Eye (tissue), 1 donor: ENCODE measurements around the gene PTPN7.
"Not testable (repeated sequence)": the region's sequence is repeated elsewhere in the genome, so short reads cannot be mapped to it uniquely, and the experiment has no call there.

ENCODE experiments used
- DNase-seq: peaks from one replicate; pipeline ENCODE4 v3.0.0-alpha.2; 2015

PTPN7 gene

DNA sequence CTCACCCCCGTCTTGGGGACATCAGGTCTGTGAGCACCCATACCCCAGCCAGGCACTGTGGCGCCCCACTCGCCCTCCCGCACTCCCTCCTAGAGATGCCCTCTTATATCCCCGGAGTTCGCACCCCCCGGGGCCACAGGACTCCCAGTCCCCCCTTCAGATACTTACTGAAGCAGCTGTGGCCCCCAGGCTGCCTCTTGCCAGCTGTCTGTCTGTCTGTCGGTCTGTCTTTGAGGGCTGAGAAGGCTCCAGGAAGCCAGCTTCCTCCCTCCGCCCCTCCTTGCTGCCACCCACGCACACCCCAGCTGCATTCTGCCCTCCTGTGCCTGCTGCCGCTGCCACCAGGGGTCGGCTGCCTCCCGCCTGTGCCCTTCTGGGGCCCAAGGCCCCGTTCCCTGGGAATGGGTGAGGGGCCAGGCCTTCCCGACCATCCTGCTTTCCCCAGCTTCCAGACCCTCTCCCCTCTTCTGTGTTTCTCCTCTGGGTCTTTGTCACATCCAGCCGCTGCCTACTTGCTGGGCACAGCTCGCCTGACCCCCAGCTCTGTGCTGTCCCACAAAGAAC is at the start of gene PTPN7:
PTPN7 (minus strand) TSS at position 226 of the 564 bp plus-strand sequence. CDS start 1,200 bp downstream, outside the sequence.
- no peak for DNase-seq

- DNase-seq, result peak; percentile 81
Measured at GRCh38 chr1:202208351-202208857, 48.0 kb upstream of the PTPN7 start.

DNA sequence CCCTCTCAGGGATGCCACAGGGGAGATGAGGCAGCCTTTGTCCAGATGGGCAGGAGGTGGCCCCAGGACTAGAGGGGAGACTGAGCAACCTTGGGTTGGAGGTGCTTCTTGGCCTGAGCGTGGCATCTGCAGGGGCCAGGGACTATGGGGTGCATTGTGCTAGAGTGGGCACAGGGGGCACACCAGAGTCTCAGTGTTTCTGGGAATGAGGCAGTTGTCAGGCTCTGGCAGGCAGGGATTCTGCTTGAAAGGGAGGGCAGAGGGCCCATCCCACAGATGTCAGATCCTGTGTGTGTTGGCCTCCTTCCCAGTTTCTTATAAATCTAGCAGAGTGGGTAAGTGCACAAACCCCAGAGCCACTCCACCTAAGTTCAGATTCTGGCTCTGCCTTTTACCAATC is 46.9 kb upstream of the PTPN7 start:
- DNase-seq, result peak; percentile 65

GRCh38 chr1:202205523-202206190 is 45.3 kb upstream of the PTPN7 start:
- DNase-seq, result peak; percentile 45

DNA sequence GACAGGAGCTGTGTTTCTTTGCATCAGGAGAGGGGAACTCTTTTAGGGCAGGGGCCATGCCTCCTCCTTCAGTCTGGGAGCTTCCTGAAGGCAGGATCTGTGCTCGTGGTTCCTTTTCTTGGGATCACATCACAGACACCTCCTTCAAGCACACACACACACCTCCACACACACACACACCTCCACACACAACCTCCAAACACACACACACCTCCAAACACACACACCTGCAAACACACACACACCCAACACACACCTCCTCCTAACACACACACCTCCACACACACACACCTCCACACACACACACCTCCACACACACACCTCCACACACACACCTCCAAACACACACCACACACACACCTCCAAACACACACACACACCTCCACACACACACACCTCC is 43.7 kb upstream of the PTPN7 start:
- no peak for DNase-seq

DNA sequence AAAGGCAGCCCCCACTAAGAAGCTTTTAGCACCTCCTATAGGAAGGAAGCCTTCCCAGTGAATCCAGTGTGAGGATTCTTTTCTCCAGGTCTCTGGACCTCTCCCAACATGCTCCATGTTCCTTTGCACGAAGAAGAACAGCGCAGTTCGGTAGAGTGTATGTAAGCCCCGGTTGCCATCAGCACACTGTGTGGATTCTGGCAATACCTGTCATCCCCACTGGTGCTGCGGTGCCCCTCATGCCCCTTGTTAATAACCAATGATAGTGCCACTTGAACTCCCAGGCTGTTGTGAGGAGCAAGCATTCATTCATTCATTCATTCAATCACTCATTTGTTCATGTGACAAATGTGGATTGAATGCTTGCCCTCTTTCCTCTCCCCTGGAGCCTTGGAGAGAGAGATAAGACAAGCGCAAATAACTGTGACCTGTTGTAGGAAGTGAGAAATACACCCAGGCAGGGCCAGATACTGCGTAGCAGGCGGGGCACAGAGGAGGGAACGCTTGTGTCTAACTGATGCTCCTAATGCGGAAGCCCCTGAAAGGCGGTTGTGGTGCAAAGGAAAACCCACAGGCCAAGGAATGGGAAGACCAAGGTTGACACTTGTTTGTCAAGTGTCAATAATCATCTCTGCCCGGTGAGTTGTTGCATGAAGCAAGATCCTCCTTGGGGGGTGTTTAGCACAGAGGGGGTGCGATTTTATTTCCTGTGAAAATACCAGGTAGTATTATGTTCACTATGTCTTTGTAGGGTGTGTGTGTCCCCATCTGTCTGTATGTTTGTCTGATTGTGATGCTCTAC is 43.0 kb upstream of the PTPN7 start:
- no peak for DNase-seq

GRCh38 chr1:202202500-202203168 is 42.2 kb upstream of the PTPN7 start:
- DNase-seq, result no peak

- DNase-seq, result no peak
Measured at GRCh38 chr1:202201971-202202370, 41.6 kb upstream of the PTPN7 start.

DNA sequence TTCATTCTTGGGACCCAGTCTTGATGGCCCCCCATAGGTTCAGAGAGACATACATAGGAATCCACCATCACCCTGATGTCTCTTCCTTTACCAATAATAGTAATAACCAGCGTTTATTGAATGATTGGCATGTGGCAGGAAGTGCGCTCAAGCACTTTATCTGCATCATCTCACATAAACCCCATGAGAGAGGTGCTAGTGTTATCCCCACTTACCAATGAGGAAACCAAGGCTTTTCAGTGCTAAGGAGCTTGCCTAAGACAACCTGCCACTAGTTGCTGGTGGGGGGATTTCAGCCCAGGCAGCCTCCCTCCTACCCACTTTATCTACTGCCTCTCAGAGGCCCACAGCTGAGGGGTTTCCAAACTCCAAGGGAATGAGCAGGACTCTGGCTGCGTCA is 40.9 kb upstream of the PTPN7 start:
- no peak for DNase-seq

- DNase-seq, result no peak
Measured at GRCh38 chr1:202200669-202201068, 40.3 kb upstream of the PTPN7 start.

DNA sequence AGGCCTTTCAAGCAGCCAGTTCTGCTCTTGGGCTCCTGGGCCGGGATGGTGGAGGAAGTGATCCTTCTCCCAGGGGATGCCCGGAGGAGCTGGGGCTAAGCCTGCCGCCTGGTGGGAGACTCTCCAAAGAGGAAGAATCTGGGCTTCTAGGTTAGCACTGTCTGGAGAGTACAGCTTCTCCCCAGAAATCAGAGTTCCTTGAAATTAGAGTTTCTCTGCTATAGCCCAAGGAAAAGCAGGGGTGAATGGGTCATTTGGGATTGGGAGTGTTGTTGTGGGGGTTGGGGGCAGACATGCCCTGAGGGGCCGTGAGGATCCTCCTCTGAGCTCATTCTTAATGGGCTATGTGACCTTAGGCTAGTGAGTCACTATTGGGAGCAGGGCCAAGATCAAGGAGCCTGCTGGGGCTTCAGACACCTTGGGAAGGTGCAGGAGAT is 39.7 kb upstream of the PTPN7 start:
- DNase-seq, result no peak

DNA sequence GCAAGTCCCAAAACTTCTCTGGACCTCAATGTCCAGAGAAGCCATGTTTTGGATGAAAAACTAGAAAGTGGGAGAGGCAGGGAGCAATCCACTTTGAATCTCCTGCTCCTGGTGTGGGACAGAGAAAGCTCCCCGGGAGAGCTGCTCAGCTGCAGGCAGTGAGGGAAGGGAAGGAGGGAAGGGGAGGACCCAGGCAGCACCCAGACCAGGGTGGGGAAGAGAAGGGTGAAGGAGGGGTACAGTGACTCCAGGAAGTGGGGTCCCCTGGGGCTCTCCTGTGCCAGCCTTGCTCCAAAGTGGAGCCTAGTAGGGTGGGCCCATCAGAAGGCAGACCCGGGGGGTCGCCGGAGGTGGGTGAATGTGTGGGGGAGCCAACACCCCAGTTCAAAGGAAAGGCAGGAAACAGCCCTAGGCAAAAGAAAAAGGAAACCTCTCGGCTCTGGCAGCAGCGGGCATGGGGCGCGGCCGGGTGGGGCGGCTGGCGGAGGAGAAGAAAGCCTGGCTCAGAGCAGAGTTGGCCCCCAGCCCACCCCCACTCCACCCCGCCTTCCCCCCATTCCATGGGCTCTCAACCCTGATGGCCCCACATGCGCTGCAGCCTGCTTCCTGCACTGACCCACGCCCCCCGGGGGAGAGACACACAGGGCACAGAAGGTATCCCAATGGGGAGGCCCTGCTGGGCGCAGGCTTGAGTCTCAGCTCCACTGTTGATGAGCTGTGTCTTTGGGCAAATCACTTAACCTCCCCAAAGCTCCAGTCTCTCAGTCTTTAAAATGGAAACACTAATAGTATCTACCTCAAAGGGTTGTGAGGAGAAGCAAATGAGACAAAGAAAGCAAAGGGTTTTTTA is 38.9 kb upstream of the PTPN7 start:
- no peak for DNase-seq

DNA sequence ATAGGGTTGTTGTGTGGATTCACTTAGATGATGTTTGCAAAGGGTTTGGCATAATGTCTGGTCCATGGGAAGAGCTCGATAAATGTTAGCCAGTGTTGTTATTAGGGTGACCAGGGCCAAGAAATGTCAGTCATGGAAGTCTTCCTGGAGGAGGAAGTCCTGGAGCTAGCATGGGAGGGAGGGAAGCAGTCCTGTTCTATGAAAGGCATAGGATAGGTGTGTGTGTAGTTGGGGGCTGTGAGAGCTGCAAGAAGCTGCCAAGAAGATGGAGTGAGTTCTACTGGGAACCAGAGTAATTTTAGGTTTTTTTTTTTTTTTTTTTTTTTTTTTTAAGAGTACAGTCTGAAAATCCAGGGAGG is 37.9 kb upstream of the PTPN7 start:
- DNase-seq, result no peak

GRCh38 chr1:202197653-202198365 is 37.4 kb upstream of the PTPN7 start:
- DNase-seq, result no peak

DNA sequence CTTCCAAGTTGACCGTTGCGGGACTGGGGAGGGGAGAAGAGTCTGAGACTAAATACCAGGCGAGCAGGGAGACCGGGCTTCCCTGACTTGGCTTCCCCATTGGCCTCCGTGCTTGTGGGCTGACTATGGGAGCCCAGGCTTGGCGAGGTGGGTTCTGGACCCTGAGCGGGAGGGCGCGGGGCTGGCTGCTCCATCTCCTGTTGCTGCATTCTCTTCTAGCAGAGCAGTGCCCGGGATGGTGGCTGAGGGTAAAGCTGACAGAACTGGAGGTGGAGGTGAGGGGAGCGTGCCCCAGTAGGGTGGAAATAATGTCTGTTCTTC is 33.9 kb upstream of the PTPN7 start:
- DNase-seq, result no peak

GRCh38 chr1:202193614-202194327 is 33.4 kb upstream of the PTPN7 start, which contains the start of gene LGR6:
Gene LGR6, plus strand, starts transcription at chr1:202193799. Its CDS starts 191 bp downstream, at chr1:202193990.
- DNase-seq, result peak; percentile 48

- DNase-seq, result peak; percentile 86
Measured at GRCh38 chr1:202192770-202193613, 32.6 kb upstream of the PTPN7 start.

DNA sequence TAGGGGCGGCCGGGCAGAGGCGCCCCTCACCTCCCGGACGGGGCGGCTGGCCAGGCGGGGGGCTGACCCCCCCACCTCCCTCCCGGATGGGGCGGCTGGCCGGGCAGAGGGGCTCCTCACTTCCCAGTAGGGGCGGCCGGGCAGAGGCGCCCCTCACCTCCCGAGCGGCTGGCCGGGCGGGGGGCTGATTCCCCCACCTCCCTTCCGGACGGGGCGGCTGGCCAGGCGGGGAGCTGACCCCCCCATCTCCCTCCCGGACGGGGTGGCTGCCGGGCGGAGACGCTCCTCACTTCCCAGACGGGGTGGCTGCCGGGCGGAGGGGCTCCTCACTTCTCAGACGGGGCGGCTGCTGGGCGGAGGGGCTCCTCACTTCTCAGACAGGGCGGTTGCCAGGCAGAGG is 31.0 kb upstream of the PTPN7 start:
- not testable (repeated sequence) for DNase-seq

GRCh38 chr1:202189918-202190715 is 29.7 kb upstream of the PTPN7 start:
- no peak for DNase-seq
